HepG2 (cell line): ENCODE results near the gene DLAT. TPM values are rescaled to one million over a fixed set of nuclear protein-coding genes. Genes with fewer than 3 reads are reported as not detected.

Experiments used
- ATAC-seq: fragments of 200-7000 bp; cut with Tn5 transposase; 3 replicates; pipeline ENCODE4 v1.9.1; 2020; ENCODE audit warnings: mild to moderate bottlenecking, moderate library complexity
- BruUV-seq: library from RNA; stranded (reverse); fragments of 400-500 nt; replicated peaks from 2 replicates; lab custom pipeline; 2021; lab: Mats Ljungman, UMichigan
- CTCF ChIA-PET: fragments of 300-600 bp; formaldehyde crosslinking; extraction: SDS; loops from one replicate; lab custom pipeline; 2021; ENCODE audit warnings: low total read pairs, inconsistent platforms, low intra/inter-chr PET ratio; lab: Yijun Ruan, JAX
- POLR2A ChIA-PET: fragments of 350-600 bp; sonication (Branson Sonifier 250); formaldehyde crosslinking; loops from one replicate; lab custom pipeline; 2020; ENCODE audit warnings: antibody characterized with exemption, inconsistent platforms; lab: Yijun Ruan, JAX
- DNase-seq: peaks from one replicate; pipeline ENCODE4 v3.0.0-alpha.2; 2015; ENCODE audit warnings: low spot score
- FAIRE-seq: peaks from 3 replicates; lab custom pipeline; 2011; peaks lifted over from hg19 to GRCh38; lab: Jason Lieb, UNC
- H2AFZ ChIP-seq: one replicate; pipeline ENCODE4 v1.6.1; 2011; ENCODE audit warnings: low read length, inconsistent platforms
- H3K27ac ChIP-seq: fragments of 300-600 bp; 3 replicates; pipeline ENCODE4 v1.8.0; 2011; ENCODE audit warnings: mixed run types, mild to moderate bottlenecking, mixed read lengths, low read length, inconsistent platforms; ENCODE audit not compliant: insufficient read depth; ENCODE audit errors: extremely low read length
- H3K27me3 ChIP-seq, 2 experiments: fragments of 200-600 bp in 1 of 2; 2 replicates in 1 of 2; 3 replicates in 1 of 2; pipeline versions ENCODE4 v1.6.0 to v1.8.0; 2011; ENCODE audit warnings: low read length in 2 of 2, mild to moderate bottlenecking in 2 of 2, moderate library complexity in 2 of 2, inconsistent platforms in 1 of 2; ENCODE audit not compliant: insufficient read depth in 2 of 2, control insufficient read depth in 1 of 2
- H3K36me3 ChIP-seq, 2 experiments: fragments of 200-600 bp in 1 of 2; replicated peaks in 1 of 2; 2 replicates in 1 of 2; 3 replicates in 1 of 2; pipeline versions ENCODE4 v1.5.1 to v1.8.0; 2011; ENCODE audit warnings: low read length in 2 of 2, inconsistent platforms in 1 of 2; ENCODE audit not compliant: insufficient read depth in 2 of 2, control insufficient read depth in 1 of 2
- H3K4me1 ChIP-seq: 2 replicates; pipeline ENCODE4 v1.5.1; 2012; ENCODE audit warnings: low read length, inconsistent platforms; ENCODE audit not compliant: insufficient read depth
- H3K4me2 ChIP-seq: 2 replicates; pipeline ENCODE4 v1.6.0; 2011; ENCODE audit warnings: low read depth, low read length, inconsistent platforms
- H3K4me3 ChIP-seq, 3 experiments: fragments of 200-600 bp in 1 of 3; sonication (generic), shearing (Covaris generic) in 1 of 3; replicated peaks in 1 of 3; 2 replicates each; pipeline ENCODE4 v1.5.1; 2011 to 2016; ENCODE audit warnings: low read length in 3 of 3, inconsistent platforms in 2 of 3, low read depth in 2 of 3, mild to moderate bottlenecking in 2 of 3, control low read depth in 1 of 3, mixed read lengths in 1 of 3; ENCODE audit not compliant: insufficient read depth in 1 of 3
- H3K79me2 ChIP-seq: one replicate; pipeline ENCODE4 v1.6.1; 2011; ENCODE audit warnings: low read length, inconsistent platforms; ENCODE audit not compliant: insufficient read depth
- H3K9ac ChIP-seq: 2 replicates; pipeline ENCODE4 v1.6.0; 2011; ENCODE audit warnings: mild to moderate bottlenecking, low read depth, low read length, inconsistent platforms; ENCODE audit not compliant: insufficient read depth
- H3K9me3 ChIP-seq: 2 replicates; pipeline ENCODE4 v1.5.1; 2012; ENCODE audit warnings: mild to moderate bottlenecking, low read length
- H4K20me1 ChIP-seq: 2 replicates; pipeline ENCODE4 v1.6.0; 2011; ENCODE audit warnings: inconsistent platforms, mild to moderate bottlenecking, low read length, moderate library complexity; ENCODE audit not compliant: insufficient read depth
- ZIK1 ChIP-seq: sonication (generic); formaldehyde crosslinking; IDR thresholded peaks from 2 replicates; pipeline ENCODE4 v1.5.0; 2020; ENCODE audit warnings: mild to moderate bottlenecking, low read depth, missing genetic modification reagents, borderline replicate concordance
- WGBS: methylation state at CpG from one replicate; pipeline ENCODE4 v1.1.6; 2017; ENCODE audit warnings: low lambda C conversion rate; 5-methylcytosine and 5-hydroxymethylcytosine counted together
- in situ Hi-C: cut with HindIII; loops from 2 replicates; pipeline ENCODE4 v1.10.0; 2017; ENCODE audit warnings: low pct_unique_long_range_greater_than_20kb; ENCODE audit not compliant: extremely low pct_ligation_motif_present
- intact Hi-C: fragments of 100-400 bp; cut with micrococcal nuclease; formaldehyde crosslinking; loops from one replicate; pipeline ENCODE4 v1.10.0; 2022; ENCODE audit not compliant: unreplicated experiment
- polyA plus RNA-seq, 8 experiments: library from polyadenylated mRNA; depleted of rRNA in 3 of 8; stranded (reverse) in 7 of 8; unstranded in 1 of 8; fragments of >200 nt; fragmentation: Illumina TruSeq in 4 of 8; extraction: Trizol in 4 of 8; gene quantifications; 2 replicates each; pipeline versions ENCODE4 v1.2.1 to v1.2.3, GENCODE V29; 2011 to 2016; ENCODE audit warnings: low read depth in 4 of 8, missing spikeins in 1 of 8, mixed read lengths in 1 of 8; ENCODE audit not compliant: insufficient read depth in 1 of 8
- total RNA-seq, 5 experiments: library from RNA; depleted of rRNA; stranded (reverse); fragments of >200 nt; fragmentation: Illumina TruSeq; extraction: Trizol; gene quantifications; 2 replicates each; pipeline ENCODE4 v1.2.3, GENCODE V29; 2016; ENCODE audit warnings: low read depth in 1 of 5
- TF ChIP-seq, protein P1 (sequence below): sonication (generic); formaldehyde crosslinking; IDR thresholded peaks from 2 replicates; pipeline ENCODE4 v1.4.0; 2020; ENCODE audit warnings: missing genetic modification reagents

The DLAT gene
- total and polyA plus RNA-seq, 2 of the 13 experiments (the other 11 are each of a cell fraction or from before 2014, with no cell fraction given) = 26.4 to 62.2 TPM

DNA sequence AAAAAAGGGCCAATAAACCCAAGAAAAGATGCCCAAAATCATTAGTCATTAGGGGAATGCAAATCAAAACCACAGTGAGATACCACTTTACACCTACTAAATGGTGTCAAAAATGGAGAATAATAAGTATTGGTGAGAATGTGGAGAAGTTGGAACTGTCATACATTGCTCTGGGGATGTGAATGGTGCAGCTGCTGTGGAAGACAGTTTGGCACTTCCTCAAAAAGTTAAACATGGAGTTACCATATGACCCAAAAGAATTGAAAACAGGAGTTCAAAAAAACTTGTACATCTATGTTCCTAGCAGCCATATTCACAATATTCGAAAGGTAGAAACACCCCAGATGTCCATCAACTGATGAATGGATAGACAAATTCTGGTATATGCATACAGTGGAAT lies 24.5 kb upstream of the DLAT start:
- ATAC-seq = no peak
- Histone ChIP-seq H3K4me1 (peaks cover 6% of the 10 kb centered on the region), H3K9ac (no peak overlapping the region), H4K20me1 (no peaks in the 10 kb centered on the region), H3K27me3 (no peaks in the 10 kb centered on the region), H3K36me3 (peaks cover 2 to 26% of the 10 kb centered on the region in 2 experiments; a peak in 4 of 5 replicates), H3K4me2 (no peak overlapping the region), H3K79me2 (no peaks in the 10 kb centered on the region), H3K4me3 (no peak overlapping the region), H3K9me3 (no peaks in the 10 kb centered on the region), H3K27ac (no peak overlapping the region), H2AFZ (no peak overlapping the region)
- no peak for DNase-seq
- BruUV-seq = TSS peak; percentile 28
- intact Hi-C loops = no loop called here
- CTCF ChIA-PET = no interaction called here
- in situ Hi-C loops = no loop called here
- no peak for TF ChIP-seq ZIK1 (CRISPR knock-in tag)
- TF ChIP-seq, protein P1, sequence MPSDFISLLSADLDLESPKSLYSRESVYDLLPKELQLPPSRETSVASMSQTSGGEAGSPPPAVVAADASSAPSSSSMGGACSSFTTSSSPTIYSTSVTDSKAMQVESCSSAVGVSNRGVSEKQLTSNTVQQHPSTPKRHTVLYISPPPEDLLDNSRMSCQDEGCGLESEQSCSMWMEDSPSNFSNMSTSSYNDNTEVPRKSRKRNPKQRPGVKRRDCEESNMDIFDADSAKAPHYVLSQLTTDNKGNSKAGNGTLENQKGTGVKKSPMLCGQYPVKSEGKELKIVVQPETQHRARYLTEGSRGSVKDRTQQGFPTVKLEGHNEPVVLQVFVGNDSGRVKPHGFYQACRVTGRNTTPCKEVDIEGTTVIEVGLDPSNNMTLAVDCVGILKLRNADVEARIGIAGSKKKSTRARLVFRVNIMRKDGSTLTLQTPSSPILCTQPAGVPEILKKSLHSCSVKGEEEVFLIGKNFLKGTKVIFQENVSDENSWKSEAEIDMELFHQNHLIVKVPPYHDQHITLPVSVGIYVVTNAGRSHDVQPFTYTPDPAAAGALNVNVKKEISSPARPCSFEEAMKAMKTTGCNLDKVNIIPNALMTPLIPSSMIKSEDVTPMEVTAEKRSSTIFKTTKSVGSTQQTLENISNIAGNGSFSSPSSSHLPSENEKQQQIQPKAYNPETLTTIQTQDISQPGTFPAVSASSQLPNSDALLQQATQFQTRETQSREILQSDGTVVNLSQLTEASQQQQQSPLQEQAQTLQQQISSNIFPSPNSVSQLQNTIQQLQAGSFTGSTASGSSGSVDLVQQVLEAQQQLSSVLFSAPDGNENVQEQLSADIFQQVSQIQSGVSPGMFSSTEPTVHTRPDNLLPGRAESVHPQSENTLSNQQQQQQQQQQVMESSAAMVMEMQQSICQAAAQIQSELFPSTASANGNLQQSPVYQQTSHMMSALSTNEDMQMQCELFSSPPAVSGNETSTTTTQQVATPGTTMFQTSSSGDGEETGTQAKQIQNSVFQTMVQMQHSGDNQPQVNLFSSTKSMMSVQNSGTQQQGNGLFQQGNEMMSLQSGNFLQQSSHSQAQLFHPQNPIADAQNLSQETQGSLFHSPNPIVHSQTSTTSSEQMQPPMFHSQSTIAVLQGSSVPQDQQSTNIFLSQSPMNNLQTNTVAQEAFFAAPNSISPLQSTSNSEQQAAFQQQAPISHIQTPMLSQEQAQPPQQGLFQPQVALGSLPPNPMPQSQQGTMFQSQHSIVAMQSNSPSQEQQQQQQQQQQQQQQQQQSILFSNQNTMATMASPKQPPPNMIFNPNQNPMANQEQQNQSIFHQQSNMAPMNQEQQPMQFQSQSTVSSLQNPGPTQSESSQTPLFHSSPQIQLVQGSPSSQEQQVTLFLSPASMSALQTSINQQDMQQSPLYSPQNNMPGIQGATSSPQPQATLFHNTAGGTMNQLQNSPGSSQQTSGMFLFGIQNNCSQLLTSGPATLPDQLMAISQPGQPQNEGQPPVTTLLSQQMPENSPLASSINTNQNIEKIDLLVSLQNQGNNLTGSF (CRISPR knock-in tag) = no peak
- 100% methylated on average over 1 of the region's 1 CpG for WGBS
- FAIRE-seq = no peak
- POLR2A ChIA-PET = no interaction called here
